ENCODE results near the gene TMEM134. TPM values are rescaled to one million over a fixed set of nuclear protein-coding genes. Genes with fewer than 3 reads are reported as not detected.
A peak's percentile ranks its signal among the peaks of the same experiment; 100 is the strongest.

Gene TMEM134
- total RNA-seq, 1 experiment from 2014 or later: 52.2 TPM

DNA sequence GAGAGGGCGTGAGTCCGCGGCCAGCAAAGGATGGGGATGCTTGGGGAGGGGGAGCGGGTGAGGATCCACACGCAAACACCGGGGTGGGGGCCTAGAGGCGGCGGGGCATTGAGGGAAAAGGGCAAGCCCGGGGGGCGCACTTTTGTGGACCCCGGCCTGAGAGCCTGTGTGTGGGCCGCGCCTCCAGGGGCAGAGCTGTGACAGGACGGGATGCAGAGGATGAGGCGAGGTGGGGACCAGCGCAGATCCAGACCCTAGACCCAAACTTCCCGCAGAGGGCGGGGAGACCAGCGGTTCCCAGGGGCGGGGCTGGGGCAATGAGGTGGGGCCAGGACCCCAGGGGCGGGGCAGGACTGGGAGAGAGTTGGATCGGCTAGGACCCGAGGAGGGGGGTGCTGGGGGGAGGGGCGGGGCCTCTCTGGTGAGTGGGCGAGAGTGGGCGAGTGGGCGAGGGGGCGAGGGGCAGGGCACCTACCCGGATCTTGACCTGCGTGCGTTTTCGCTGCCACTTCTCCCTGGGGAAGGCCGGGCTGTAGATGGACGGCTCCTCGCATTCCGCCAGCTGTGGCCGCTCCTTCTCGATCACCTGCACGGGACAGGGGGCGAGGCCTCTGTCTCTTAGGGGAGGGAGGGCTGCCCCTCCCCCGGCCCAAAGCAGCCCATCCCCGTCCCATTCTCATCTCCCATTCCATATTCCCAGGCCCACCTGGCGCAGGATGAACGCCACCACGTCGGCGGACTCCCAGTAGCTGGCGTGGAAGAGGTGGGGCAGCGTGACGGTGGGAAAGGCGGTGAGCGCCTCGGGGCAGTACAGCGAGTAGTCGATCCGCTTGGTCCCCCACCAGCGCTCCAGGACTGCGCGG, 25.6 kb upstream of the TMEM134 start:
- H3K27me3 Mint-ChIP-seq (ENCODE audit: insufficient read depth, unreplicated experiment): no peaks in the 10 kb centered on the region
- TF ChIP-seq, protein P1, sequence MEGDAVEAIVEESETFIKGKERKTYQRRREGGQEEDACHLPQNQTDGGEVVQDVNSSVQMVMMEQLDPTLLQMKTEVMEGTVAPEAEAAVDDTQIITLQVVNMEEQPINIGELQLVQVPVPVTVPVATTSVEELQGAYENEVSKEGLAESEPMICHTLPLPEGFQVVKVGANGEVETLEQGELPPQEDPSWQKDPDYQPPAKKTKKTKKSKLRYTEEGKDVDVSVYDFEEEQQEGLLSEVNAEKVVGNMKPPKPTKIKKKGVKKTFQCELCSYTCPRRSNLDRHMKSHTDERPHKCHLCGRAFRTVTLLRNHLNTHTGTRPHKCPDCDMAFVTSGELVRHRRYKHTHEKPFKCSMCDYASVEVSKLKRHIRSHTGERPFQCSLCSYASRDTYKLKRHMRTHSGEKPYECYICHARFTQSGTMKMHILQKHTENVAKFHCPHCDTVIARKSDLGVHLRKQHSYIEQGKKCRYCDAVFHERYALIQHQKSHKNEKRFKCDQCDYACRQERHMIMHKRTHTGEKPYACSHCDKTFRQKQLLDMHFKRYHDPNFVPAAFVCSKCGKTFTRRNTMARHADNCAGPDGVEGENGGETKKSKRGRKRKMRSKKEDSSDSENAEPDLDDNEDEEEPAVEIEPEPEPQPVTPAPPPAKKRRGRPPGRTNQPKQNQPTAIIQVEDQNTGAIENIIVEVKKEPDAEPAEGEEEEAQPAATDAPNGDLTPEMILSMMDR (IDR thresholded peaks at IDR 0.05; ENCODE audit: insufficient read depth in 1 of 2, low read depth in 1 of 2, low read length in 1 of 2, severe bottlenecking in 1 of 2, unreplicated experiment in 1 of 2): no peak

DNA sequence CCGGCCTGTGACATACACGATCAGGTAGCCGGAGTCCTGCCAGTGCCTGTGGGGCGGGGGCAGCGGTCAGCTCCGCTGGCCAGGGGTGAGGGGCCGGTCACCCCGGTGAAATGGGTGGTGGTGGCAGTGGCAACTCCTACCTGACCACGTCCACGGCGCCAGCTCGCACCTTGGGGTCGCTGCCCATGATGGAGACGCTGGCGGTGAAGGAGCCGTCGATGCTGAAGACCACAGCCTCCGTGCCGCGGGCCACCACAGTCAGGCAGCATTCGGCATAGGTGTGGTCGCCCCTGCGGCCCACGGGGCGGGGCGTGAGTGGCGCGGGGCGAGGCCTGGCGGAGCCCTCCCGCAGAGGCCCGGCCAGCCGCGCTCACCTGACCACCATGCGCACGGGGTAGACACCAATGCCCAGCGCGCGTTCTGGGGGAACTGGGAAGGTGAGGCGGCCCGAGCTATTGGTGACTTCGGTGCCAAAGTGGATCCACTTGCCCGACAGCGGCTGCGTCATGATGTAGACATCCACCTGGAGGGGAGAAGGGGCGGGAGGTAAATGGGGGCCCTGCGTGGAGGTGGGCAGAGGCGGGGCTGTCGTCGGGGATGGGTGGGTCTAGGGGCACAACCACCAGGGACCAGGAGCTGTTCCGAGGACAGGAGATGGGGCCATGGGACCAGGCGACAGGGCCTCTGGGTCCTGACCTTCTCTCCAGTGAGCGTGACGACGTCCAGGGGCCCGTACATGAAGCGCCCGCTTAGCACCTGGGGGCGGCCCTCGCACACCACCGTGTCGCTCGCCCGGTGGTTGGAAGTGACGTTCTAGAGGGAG, 24.7 kb upstream of the TMEM134 start:
- TF ChIP-seq, protein P1 (IDR thresholded peaks at IDR 0.05; ENCODE audit: insufficient read depth in 1 of 2, low read depth in 1 of 2, low read length in 1 of 2, severe bottlenecking in 1 of 2, unreplicated experiment in 1 of 2): no peak
- H3K27ac Mint-ChIP-seq (ENCODE audit: unreplicated experiment): no peak overlapping the region
- DNase-seq: no peak
- H3K36me3 Mint-ChIP-seq (ENCODE audit: insufficient read depth, unreplicated experiment): peaks cover 86% of the 10 kb centered on the region
- Histone ChIP-seq H3K4me1 (0 out of 2 replicates have a peak, but pooled peaks cover 5% of the 10 kb centered on the region), H3K36me3 (ENCODE audit: control insufficient read depth, insufficient read depth, low read length) (peaks cover 10% of the 10 kb centered on the region; the same call in 1 of the 2 replicates), H3K27me3 (replicated peaks; ENCODE audit: control insufficient read depth, insufficient read depth, low read length) (no peaks in the 10 kb centered on the region), H3K9me3 (no peaks in the 10 kb centered on the region), H3K4me3 (ENCODE audit: low read depth, low read length) (no peak overlapping the region)
- H3K27me3 Mint-ChIP-seq (ENCODE audit: insufficient read depth, unreplicated experiment): no peaks in the 10 kb centered on the region
- BruUV-seq (replicated peaks): no TSS peak
- H3K9me3 Mint-ChIP-seq (ENCODE audit: unreplicated experiment): no peaks in the 10 kb centered on the region
- intact Hi-C loops (cut with micrococcal nuclease; ENCODE audit: unreplicated experiment): no loop called here
- no peak overlapping the region for H3K4me3 Mint-ChIP-seq (ENCODE audit: unreplicated experiment)
- POLR2A ChIA-PET: interaction anchor here (1.2 kb wide), 1 partner anchor 73 kb away, joined by 6 read pairs; no protein-coding TSS in a partner anchor
- H3K4me1 Mint-ChIP-seq (ENCODE audit: low read depth, unreplicated experiment): peaks cover 6% of the 10 kb centered on the region
- CTCF ChIA-PET: no interaction called here

More for the DNA sequence above, 25.6 kb upstream of the TMEM134 start:
- Mint-ChIP-seq H3K36me3 (ENCODE audit: insufficient read depth, unreplicated experiment) (peaks cover 87% of the 10 kb centered on the region), H3K4me1 (ENCODE audit: low read depth, unreplicated experiment) (peaks cover 3% of the 10 kb centered on the region), H3K27ac (ENCODE audit: unreplicated experiment) (no peak overlapping the region), H3K9me3 (ENCODE audit: unreplicated experiment) (no peaks in the 10 kb centered on the region), H3K4me3 (ENCODE audit: unreplicated experiment) (no peak overlapping the region)
- Histone ChIP-seq H3K27me3 (replicated peaks; ENCODE audit: control insufficient read depth, insufficient read depth, low read length) (no peaks in the 10 kb centered on the region), H3K4me3 (ENCODE audit: low read depth, low read length) (no peak overlapping the region), H3K36me3 (ENCODE audit: control insufficient read depth, insufficient read depth, low read length) (peaks cover 8% of the 10 kb centered on the region; the same call in 1 of the 2 replicates), H3K9me3 (no peaks in the 10 kb centered on the region), H3K4me1 (0 out of 2 replicates have a peak, but pooled peaks cover 5% of the 10 kb centered on the region)
- no TSS peak for BruUV-seq (replicated peaks)
- ChIA-PET CTCF (interaction anchor here (0.7 kb wide), 1 partner anchor 817 kb away, joined by 4 read pairs; no protein-coding TSS in a partner anchor), POLR2A (no interaction called here)
- intact Hi-C loops (cut with micrococcal nuclease; ENCODE audit: unreplicated experiment): no loop called here
- peak in 1 of 2 experiments; percentile 46 for DNase-seq

Measured in Caco-2 (cell line).